Activated T-cell treated with anti-CD3 and anti-CD28 coated beads, Interleukin-2, amount 50 U/mL, for 72 hours (primary cell): ENCODE results near the gene ITIH1. TPM values are rescaled to one million over a fixed set of nuclear protein-coding genes. Genes with fewer than 3 reads are reported as not detected.

ENCODE experiments used
- ATAC-seq, 2 donors: fragments of 150-1000 bp; cut with Tn5 transposase; replicated peaks in 1 of 2; 2 replicates each; pipeline ENCODE4 v1.10.0; 2021; ENCODE audit warnings: moderate library complexity in 2 of 2, mild to moderate bottlenecking in 1 of 2
- DNase-seq, 2 donors: peaks; one replicate each; pipeline ENCODE4 v3.0.0; 2021 to 2022; ENCODE audit warnings: mixed read lengths in 1 of 2
- H3K27ac Mint-ChIP-seq: one replicate; pipeline ENCODE4 v1.8.0; 2022; ENCODE audit warnings: mild to moderate bottlenecking, moderate library complexity, mixed read lengths
- H3K27me3 Mint-ChIP-seq: one replicate; pipeline ENCODE4 v1.8.0; 2022; ENCODE audit warnings: low read depth, mixed read lengths
- H3K36me3 Mint-ChIP-seq, 2 donors: one replicate each; pipeline ENCODE4 v1.8.0; 2022; ENCODE audit warnings: mixed read lengths in 2 of 2, mild to moderate bottlenecking in 1 of 2; ENCODE audit not compliant: insufficient read depth in 2 of 2
- H3K4me1 Mint-ChIP-seq: one replicate; pipeline ENCODE4 v1.8.0; 2022; ENCODE audit warnings: low read depth, mixed read lengths
- H3K4me3 Mint-ChIP-seq, 2 donors: one replicate each; pipeline ENCODE4 v1.8.0; 2022; ENCODE audit warnings: mild to moderate bottlenecking in 2 of 2, mixed read lengths in 2 of 2, moderate library complexity in 2 of 2
- H3K9me3 Mint-ChIP-seq, 2 donors: one replicate each; pipeline ENCODE4 v1.8.0; 2022; ENCODE audit warnings: mixed read lengths in 2 of 2
- total RNA-seq, 2 donors: library from RNA; stranded (reverse); gene quantifications; one replicate each; pipeline ENCODE4 v1.2.3, GENCODE V29; 2022

ITIH1 gene
- total RNA-seq, 2 donors from 2014 or later, result not detected

- Mint-ChIP-seq H3K9me3 (no peaks in the 10 kb centered on the region), H3K36me3 (no peaks in the 10 kb centered on the region), H3K27ac (no peak overlapping the region), H3K4me1 (no peaks in the 10 kb centered on the region), H3K4me3 (no peak overlapping the region), H3K27me3 (no peaks in the 10 kb centered on the region)
- DNase-seq (no peak), ATAC-seq (no peak)
Measured at GRCh38 chr3:52790337-52790736, 12.9 kb downstream of the ITIH1 start.

GRCh38 chr3:52790741-52791140 is 13.3 kb downstream of the ITIH1 start:
- Mint-ChIP-seq H3K9me3 (no peaks in the 10 kb centered on the region), H3K36me3 (no peaks in the 10 kb centered on the region), H3K4me3 (no peak overlapping the region)

GRCh38 chr3:52791366-52791765 is 14.0 kb downstream of the ITIH1 start:
- ATAC-seq (no peak), DNase-seq (no peak)
- Mint-ChIP-seq H3K27me3 (no peaks in the 10 kb centered on the region), H3K4me3 (no peak overlapping the region), H3K4me1 (no peaks in the 10 kb centered on the region), H3K27ac (no peak overlapping the region), H3K36me3 (no peaks in the 10 kb centered on the region), H3K9me3 (no peaks in the 10 kb centered on the region)

More at GRCh38 chr3:52790741-52791140, 13.3 kb downstream of the ITIH1 start:
- Mint-ChIP-seq H3K4me1 (no peaks in the 10 kb centered on the region), H3K27me3 (no peaks in the 10 kb centered on the region), H3K27ac (no peak overlapping the region)
- no peak for ATAC-seq
- no peak for DNase-seq

DNA sequence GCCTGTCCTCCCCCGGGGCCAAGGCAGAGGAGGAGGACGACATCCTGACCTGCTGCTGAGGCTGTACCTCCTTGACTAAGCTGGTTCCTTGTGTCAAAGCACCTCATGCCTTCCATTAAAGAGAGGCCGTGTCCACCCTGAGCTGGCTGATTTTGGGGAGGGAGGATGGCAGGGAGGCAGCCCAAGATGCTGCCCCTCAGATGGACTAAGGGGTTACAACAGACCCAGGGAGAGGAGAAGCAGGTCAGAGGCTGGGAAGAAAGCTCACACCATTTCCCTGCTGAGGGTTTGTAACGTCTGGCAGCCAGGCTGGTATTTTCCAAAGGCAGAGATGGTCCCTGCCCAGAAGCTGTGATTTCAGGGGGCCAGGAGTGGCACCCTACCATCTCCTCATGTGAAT is 14.5 kb downstream of the ITIH1 start:
- DNase-seq, result no peak

DNA sequence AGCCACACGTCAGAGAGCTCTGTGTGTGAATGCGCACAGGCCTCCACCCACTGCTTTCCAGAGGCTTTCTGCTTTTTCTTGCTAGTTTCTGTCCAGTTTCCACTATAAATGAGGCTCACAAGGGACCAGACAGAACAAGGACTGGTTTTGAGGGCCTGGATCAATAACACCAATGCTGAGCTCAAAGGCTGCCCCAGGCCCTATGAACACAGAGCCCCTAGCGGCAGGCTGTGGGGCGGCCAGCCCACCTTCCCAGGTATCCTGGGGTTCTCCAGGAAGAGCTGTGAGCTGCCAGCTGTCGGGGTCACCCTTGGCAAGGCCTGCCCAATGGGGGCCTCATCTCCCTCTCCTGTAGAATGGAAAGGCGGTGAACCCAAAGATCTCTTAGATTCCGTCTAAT is 15.0 kb downstream of the ITIH1 start:
- H3K4me3 Mint-ChIP-seq, result no peak overlapping the region
- ATAC-seq (no peak), DNase-seq (no peak)
- no peaks in the 10 kb centered on the region for H3K36me3 Mint-ChIP-seq
- no peaks in the 10 kb centered on the region for H3K4me1 Mint-ChIP-seq
- no peak overlapping the region for H3K27ac Mint-ChIP-seq
- H3K27me3 Mint-ChIP-seq, result no peaks in the 10 kb centered on the region
- no peaks in the 10 kb centered on the region for H3K9me3 Mint-ChIP-seq

More for the DNA sequence above, 14.5 kb downstream of the ITIH1 start:
- H3K4me1 Mint-ChIP-seq, result no peaks in the 10 kb centered on the region
- no peak overlapping the region for H3K4me3 Mint-ChIP-seq
- H3K36me3 Mint-ChIP-seq, result no peaks in the 10 kb centered on the region
- ATAC-seq, result no peak
- no peaks in the 10 kb centered on the region for H3K9me3 Mint-ChIP-seq
- H3K27ac Mint-ChIP-seq, result no peak overlapping the region
- H3K27me3 Mint-ChIP-seq, result no peaks in the 10 kb centered on the region

GRCh38 chr3:52792961-52793695 is 15.7 kb downstream of the ITIH1 start:
- Mint-ChIP-seq H3K4me1 (no peaks in the 10 kb centered on the region), H3K27ac (no peak overlapping the region), H3K4me3 (no peak overlapping the region), H3K27me3 (no peaks in the 10 kb centered on the region), H3K36me3 (no peaks in the 10 kb centered on the region), H3K9me3 (no peaks in the 10 kb centered on the region)
- ATAC-seq (no peak), DNase-seq (no peak)

GRCh38 chr3:52793702-52794611 is 16.6 kb downstream of the ITIH1 start:
- no peak for DNase-seq
- H3K36me3 Mint-ChIP-seq, result no peaks in the 10 kb centered on the region
- ATAC-seq, result no peak
- no peaks in the 10 kb centered on the region for H3K9me3 Mint-ChIP-seq
- H3K27ac Mint-ChIP-seq, result no peak overlapping the region
- H3K4me1 Mint-ChIP-seq, result no peaks in the 10 kb centered on the region
- no peaks in the 10 kb centered on the region for H3K27me3 Mint-ChIP-seq
- H3K4me3 Mint-ChIP-seq, result no peak overlapping the region

DNA sequence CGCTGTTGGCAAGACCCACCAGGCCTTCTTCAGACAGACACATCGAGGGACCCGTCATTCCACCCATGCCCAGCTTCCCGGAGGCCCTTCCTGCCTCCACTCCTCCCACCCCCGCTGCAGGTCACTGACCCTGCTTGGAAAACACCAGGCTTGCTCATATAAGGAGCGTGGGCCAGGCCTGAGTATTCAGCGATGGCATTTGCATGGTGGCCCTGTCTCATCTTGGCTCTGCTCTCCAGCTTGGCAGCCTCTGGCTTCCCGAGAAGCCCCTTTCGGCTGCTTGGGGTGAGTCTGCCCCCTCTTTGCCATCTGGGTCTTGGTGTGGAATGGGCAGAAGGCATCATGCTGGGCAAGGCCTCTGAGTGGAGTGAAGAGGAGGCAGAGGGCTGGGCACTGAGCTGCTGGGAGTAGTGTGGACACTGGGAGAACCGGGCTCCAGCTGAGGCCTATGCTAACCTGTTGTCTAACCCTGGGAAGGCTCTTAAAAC is 17.3 kb downstream of the ITIH1 start, which contains the start of gene ITIH3:
Gene ITIH3, plus strand, starts transcription at position 185 of the 488 bp plus-strand sequence. Its CDS starts 8 bp downstream, at position 193.
- no peak for ATAC-seq
- no peaks in the 10 kb centered on the region for H3K9me3 Mint-ChIP-seq
- H3K4me3 Mint-ChIP-seq, result no peak within 1 kb of the TSS
- no peaks in the 10 kb centered on the region for H3K36me3 Mint-ChIP-seq
- no peaks in the 10 kb centered on the region for H3K27me3 Mint-ChIP-seq
- H3K27ac Mint-ChIP-seq, result no peak within 1 kb of the TSS
- no peaks in the 10 kb centered on the region for H3K4me1 Mint-ChIP-seq
- DNase-seq, result no peak

DNA sequence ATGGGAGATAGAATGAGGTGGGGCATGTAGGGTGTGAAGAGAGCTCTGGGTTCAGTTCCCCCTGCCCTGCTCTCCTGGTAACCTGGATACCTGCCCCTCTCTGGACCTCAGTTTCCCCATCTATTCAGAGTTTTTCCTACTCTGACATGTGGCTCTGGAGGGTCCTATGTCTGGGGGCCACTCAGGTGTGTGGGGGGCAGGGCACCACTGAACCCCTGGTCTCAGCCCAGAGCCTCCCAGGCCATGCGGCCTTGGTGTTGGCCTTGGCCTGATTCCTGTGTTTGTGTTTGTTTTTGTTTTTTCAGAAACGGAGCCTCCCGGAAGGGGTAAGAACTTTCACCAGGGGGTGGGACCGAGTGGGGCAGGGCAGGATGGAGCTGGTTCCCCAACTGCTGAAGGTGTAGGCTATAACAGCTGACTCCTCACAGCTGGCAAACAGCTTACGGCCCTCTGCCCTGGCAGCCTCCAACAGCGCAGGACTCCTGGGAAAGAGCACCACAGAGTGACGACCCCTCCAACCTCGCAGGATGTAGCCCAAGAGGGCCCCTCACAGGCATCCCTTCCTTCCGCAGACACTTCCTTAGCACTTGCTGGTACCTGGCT is 18.0 kb downstream of the ITIH1 start:
- H3K4me1 Mint-ChIP-seq, result no peaks in the 10 kb centered on the region
- no peaks in the 10 kb centered on the region for H3K9me3 Mint-ChIP-seq
- H3K36me3 Mint-ChIP-seq, result no peaks in the 10 kb centered on the region
- H3K27ac Mint-ChIP-seq, result no peak overlapping the region
- no peak overlapping the region for H3K4me3 Mint-ChIP-seq
- DNase-seq (no peak), ATAC-seq (no peak)
- H3K27me3 Mint-ChIP-seq, result no peaks in the 10 kb centered on the region

GRCh38 chr3:52796411-52796810 is 19.0 kb downstream of the ITIH1 start:
- H3K36me3 Mint-ChIP-seq, result no peaks in the 10 kb centered on the region
- H3K27ac Mint-ChIP-seq, result no peak overlapping the region
- no peak for DNase-seq
- no peak for ATAC-seq
- H3K4me3 Mint-ChIP-seq, result no peak overlapping the region
- H3K9me3 Mint-ChIP-seq, result no peaks in the 10 kb centered on the region
- no peaks in the 10 kb centered on the region for H3K27me3 Mint-ChIP-seq
- no peaks in the 10 kb centered on the region for H3K4me1 Mint-ChIP-seq

- Mint-ChIP-seq H3K27ac (no peak overlapping the region), H3K4me1 (no peaks in the 10 kb centered on the region), H3K9me3 (no peaks in the 10 kb centered on the region), H3K4me3 (no peak overlapping the region), H3K36me3 (no peaks in the 10 kb centered on the region), H3K27me3 (no peaks in the 10 kb centered on the region)
- no peak for ATAC-seq
- no peak for DNase-seq
Measured at GRCh38 chr3:52798376-52798977, 21.1 kb downstream of the ITIH1 start.

- DNase-seq (peak; percentile 16 to 34), ATAC-seq (no peak)
- H3K9me3 Mint-ChIP-seq, result no peaks in the 10 kb centered on the region
- no peaks in the 10 kb centered on the region for H3K36me3 Mint-ChIP-seq
- no peak overlapping the region for H3K4me3 Mint-ChIP-seq
- no peak overlapping the region for H3K27ac Mint-ChIP-seq
- no peaks in the 10 kb centered on the region for H3K27me3 Mint-ChIP-seq
- no peaks in the 10 kb centered on the region for H3K4me1 Mint-ChIP-seq
Measured at GRCh38 chr3:52798978-52799476, 21.6 kb downstream of the ITIH1 start.
